IPS-NIHi11 (cell line): ENCODE data around the gene DCBLD1.

ENCODE experiments used
- DNase-seq: peaks from one replicate; pipeline ENCODE4 v3.0.0; 2012; ENCODE audit warnings: mixed read lengths, low spot score

DCBLD1 gene

DNA sequence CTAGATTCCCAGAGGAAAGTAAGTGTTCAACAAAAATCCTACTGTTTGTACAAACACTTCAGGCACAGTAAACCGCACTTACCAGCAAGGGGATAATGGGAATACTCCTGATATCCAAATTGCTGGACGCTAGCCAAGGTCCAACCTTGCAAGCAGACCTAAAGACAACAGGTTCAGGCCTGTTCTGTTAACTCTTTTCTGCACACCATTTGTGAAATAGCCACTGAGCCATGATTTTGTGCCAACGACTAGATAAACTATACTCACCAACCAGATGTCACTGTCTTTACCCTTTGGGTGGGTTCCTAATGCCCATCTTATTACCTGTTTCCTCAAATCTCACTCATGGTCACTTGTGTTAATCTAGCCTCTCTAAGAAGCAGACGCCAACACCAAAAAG lies 76.3 kb downstream of the DCBLD1 start:
- DNase-seq, result no peak

DNA sequence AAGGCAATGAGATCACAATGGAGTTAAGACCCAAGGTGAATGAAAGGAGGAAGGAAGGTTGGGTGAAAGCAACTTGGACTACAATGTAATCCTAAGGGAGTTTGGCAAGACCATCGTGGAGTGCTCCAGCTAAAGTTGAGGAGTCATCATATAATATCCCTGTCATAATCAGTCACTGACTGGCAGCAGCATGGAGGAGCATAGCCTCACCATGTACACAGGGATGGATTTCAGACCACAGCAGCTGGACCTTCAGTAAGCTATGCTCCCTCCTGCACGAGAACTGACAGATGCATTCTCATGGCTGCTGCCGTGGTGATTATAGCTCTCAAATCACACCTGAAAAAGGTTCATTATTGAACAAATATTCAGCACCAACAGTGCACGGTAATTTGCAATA lies 76.8 kb downstream of the DCBLD1 start:
- DNase-seq, result no peak

DNA sequence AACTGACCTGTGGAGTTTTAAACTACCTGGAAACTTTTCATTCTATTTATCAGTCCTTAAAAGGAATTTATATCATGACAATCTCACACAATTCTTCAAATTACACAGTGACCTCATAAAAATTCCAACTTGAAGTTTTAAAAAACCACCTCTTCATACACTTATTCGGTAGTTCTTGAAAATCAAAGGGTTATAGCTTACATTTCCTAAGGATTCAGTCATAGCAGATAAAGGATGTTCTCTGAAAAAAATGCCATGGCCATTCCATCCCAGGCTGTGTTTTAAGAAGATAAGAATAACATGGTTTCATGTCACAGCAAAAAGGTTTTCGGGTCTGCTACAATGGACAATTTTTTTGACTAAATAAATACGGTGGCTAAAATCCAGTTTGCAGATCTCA lies 78.7 kb downstream of the DCBLD1 start:
- DNase-seq, result no peak

DNA sequence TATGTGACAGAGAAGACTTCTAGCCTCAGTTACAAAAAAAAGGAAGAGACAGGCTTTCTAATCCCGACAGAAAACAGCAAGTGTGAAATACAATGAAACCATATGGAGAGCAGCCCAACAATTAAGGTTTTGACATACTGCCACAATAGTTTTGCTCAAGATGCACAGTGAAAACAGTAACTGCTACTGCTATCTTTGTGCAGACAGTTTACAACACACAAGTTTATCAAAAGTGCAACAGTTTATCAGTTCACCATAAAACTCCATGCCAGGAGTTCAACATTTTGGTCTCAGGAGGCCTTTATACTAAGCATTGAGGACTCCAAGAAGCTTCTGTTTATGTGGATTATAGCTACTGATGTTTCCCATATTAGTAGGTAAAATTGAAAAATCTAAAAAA lies 82.2 kb downstream of the DCBLD1 start:
- no peak for DNase-seq

DNA sequence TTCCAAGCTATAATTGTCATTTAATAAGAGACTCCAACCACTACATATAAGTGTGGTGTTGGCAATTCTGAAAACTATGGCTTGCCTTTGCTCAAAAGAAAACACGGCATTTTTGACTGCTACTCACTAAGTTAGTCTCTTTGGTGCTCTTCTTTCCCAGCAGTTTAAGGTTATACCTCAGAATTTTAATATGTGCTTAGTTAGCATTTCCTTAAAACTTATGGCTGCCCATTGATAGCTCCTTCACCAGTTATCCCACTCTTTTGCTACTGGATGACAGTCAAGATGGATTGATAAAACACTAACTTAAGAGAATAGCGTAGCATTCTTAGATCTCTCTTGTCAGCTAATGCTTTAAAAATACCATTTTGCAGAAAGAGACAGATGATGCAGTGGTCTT lies 85.8 kb downstream of the DCBLD1 start:
- DNase-seq, result no peak

DNA sequence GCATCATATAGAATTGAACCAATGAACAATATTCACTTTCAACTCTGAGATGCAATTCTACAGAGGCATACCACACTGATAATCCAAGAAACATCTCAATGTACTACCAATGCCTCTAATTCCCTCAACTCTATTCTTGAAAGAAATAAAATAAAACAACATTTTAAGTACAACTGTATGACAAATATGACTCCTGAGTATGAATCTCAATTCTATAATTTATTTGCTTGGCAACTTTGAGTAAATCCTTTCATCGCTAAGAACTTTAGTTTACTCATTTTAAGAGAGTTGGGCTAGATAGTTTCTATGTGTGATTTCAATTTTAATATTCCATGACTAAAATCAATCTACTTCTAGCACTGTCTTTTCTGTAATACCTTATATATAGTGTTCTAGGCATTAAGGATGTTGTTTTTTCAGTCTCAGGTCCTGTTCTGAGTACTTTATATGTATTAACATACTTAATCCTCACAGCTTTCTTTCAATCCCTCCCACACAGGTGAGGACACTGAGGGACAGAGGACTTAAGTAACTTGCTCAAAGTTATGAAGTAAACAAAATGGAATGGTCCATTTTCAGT lies 86.4 kb downstream of the DCBLD1 start:
- no peak for DNase-seq

DNA sequence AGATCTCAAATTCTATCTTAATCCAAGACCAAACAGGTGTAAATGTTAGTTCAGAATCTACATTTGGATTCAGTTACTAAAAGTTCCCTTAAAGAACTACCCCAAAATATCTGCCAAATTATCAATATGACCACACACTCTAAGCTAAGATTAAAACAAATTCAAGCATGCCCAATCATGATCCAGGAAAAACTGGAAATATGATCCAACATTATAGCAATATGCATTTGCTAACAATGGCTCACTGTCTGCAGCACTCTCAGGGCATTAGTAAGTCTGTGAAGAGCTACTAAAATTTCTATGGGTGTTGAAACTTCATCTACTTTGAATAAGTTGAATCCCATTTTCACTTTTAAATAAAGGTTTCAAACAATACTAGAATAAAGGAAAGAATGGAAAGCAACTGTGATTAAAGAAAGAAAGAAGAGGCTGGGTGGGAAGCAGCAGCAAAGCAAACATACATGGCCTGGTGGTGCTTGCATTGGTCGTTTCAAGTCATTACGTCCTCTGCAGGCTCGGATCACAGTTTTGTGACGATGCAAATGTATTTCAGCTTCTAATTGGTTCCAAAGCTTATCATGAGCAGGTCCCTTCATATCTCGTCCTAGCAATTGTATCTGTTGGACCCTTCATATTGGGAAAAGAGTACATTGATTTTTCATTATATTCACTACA lies 90.7 kb downstream of the DCBLD1 start:
- DNase-seq, result no peak

DNA sequence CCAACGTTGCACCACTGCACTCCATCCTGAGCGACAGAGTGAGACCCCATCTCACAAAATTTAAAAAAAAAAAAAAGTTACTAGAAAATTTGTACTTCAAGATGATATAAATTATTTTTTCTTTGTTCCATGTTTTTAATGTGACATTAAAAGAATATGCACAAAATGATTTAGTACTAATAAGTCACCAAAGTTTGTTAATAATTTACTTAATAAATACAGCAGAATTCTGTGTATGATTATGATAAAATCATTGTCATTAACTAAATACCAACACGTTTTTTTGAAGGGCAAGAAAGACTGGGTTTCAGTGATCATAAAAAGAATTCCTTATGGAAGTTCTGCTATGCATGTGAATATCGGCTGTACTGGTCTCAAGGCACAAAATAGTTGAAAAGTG lies 91.7 kb downstream of the DCBLD1 start:
- DNase-seq, result no peak

DNA sequence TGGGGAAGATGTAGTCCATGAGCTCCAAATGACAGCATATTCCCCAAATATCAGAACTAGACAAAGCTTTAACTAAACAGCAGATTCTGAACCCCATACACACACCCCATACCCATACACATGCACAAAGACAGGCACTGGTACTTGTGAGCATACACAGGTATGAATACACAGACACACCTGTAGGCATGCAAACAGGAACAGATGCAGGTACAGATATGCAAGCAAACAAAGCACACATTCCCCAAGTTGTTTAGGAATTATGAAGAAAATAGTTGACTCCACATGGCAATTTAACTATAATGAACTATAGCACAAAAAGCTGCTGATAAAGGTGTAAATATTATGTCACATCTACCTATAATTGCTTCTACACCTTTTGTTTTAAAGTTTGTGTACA lies 103.2 kb downstream of the DCBLD1 start:
- DNase-seq, result no peak

DNA sequence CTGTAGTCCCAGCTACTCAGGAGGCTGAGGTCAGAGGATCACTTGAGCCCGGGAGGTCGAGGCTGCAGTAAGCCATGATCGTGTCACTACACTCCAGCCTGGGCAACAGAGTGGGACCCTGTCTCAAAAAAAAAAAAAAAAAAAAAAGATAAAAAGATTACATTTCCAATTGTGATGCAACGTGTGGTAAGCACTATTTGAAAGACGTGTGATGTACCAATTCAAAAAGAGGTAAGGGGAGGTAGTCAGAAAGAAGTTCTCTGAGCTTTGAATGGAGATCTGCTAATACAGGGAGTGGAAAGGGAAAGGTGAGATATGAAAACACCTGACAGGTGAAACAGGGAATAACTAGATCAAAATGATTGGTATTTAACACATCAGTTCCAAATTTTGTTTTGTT lies 108.0 kb downstream of the DCBLD1 start:
- DNase-seq, result no peak

DNA sequence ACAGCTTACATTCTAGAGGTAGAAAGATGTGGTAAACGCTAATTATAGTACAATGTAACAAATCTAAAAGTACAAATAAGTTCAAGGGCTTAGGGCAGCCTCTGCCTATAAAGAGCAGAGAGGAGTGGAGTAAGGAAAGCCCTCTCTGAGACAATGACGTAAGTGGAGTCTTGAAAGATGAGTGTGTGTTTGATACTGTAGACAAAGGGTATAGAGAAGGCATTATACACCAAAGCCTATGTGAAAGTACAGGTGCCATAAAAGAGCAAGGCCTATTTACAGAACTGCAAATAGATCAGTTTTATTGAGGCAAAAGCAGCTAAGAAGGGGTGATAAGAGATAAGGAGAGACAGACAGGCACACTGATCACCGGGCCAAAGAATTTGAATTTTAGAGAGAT lies 108.9 kb downstream of the DCBLD1 start:
- no peak for DNase-seq

DNA sequence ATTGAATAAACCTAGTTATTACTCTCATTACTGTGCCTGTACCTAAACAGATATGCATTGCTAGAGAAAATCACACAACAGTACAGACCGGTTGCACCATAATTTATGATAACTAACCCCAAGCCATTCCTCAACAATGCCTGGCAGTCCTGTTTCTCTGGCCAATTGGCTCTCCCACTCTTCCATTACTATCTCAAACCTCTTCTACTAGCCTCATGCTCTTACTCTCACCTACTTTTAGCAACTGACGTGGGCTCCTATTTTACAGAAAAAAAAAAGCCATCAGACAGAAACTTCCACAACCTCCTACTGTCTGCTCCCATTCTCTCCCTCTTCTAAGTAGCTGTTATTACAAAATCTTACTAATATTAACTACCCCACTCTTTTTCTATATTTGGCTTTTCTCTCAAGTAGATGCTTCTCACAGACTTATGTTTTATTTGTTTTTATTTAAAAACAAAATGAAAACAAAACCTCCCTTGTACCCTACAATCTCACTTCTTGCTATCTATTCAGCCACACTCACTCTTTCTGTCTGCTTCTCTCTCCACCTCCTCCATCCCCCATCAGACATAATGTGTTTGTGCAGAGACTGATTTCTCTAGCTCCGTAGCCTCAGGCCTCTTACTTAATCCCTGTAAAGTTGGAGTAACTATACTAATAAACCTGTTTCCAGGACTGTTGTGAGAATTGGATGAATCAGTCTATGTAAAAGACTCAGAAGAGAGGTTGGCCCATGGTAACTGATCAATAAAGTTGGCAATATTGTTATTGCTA lies 110.7 kb downstream of the DCBLD1 start:
- no peak for DNase-seq

DNA sequence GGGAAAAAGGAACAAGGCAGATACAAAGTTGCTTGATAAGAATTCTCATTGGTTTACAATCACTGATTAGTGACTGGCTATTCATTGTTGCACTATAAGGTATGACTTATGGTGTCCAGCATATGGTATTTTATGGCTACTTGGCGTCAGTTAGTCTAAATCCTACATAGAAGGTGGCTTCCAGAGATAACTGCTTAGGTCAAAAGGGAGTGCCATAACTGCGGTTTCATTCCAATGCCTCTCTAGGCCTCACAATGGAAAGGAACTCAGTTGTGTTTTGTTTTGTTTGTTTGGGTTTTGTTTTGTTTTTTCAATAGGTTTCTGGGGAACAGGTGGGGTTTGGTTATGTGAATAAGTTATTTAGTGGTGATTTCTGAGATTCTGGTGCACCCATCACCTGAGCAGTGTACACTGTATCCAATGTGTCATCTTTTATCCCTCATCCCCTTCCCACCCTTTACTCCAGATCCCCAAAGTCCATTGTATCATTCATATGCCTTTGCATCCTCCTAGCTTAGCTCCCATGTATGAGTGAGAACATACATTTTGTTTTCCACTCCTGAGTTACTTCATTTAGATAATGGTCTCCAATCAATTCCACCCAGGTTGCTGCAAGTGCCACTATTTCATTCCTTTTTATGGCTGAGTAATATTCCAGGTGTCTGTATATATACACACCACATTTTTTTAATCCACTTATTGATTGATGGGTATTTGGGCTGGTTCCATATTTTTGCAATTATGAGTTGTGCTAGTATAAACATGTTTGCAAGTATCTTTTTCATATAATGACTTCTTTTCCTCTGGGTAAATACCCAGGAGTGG lies 112.8 kb downstream of the DCBLD1 start:
- no peak for DNase-seq

DNA sequence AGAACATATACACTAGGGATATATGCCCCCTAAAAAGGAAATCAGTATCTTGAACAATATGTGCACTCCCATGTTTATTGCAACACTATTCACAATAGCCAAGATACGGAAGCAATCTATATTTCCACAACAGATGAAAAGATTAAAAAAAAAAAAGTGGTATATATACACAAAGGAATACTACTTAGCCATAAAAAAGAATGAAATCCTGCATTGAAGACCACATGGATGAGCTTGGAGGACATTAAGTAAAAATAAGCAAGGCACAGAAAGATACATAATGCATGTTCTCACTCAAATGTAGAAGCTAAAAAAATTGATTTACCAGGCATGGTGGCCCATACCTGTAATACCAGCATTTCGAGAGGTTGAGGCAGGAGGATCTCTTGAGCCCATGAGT lies 115.3 kb downstream of the DCBLD1 start:
- DNase-seq, result no peak
